ENCODE data around the gene PET100.
A peak's percentile ranks its signal among the peaks of the same experiment; 100 is the strongest.

GRCh38 chr19:7652061-7652641 is 22.6 kb downstream of the PET100 start:
- peak; percentile 88 to 95 (median 90) for TF ChIP-seq CTCF (IDR thresholded peaks at IDR 0.05)
- TF ChIP-seq POLR2A (IDR thresholded peaks at IDR 0.05): no peak

Data from uterus (tissue), 2 donors.